A673 (cell line): ENCODE measurements around the gene MIS18BP1. TPM values are rescaled to one million over a fixed set of nuclear protein-coding genes. Genes with fewer than 3 reads are reported as not detected.

ENCODE experiments used
- BruUV-seq: library from RNA; stranded (reverse); fragments of 400-500 nt; replicated peaks from 2 replicates; lab custom pipeline; 2021; lab: Mats Ljungman, UMichigan
- CTCF ChIA-PET: fragments of 300-600 bp; sonication (Branson Sonifier 250); formaldehyde crosslinking; loops from one replicate; lab custom pipeline; 2022; ENCODE audit warnings: antibody characterized with exemption; lab: Charles Lee
- POLR2A ChIA-PET: fragments of 300-600 bp; sonication (Branson Sonifier 250); formaldehyde crosslinking; loops from one replicate; lab custom pipeline; 2022; ENCODE audit warnings: antibody characterized with exemption; ENCODE audit not compliant: low non-redundant PET; lab: Charles Lee
- DNase-seq: peaks from one replicate; pipeline ENCODE4 v3.0.0-alpha.2; 2015; ENCODE audit warnings: low spot score
- H3K27ac ChIP-seq: fragments of 200-600 bp; sonication (generic); 2 replicates; pipeline ENCODE4 v1.5.1; 2016; ENCODE audit warnings: mixed run types, low read depth, mild to moderate bottlenecking, mixed read lengths, antibody characterized with exemption, low read length; ENCODE audit not compliant: poor library complexity, severe bottlenecking
- H3K27me3 ChIP-seq: fragments of 200-600 bp; sonication (generic); replicated peaks from 2 replicates; pipeline ENCODE4 v1.6.1; 2017; ENCODE audit warnings: mixed run types, low read depth, mild to moderate bottlenecking, mixed read lengths, antibody characterized with exemption, low read length; ENCODE audit not compliant: insufficient read depth, poor library complexity
- H3K36me3 ChIP-seq: fragments of 200-600 bp; sonication (generic); 2 replicates; pipeline ENCODE4 v1.6.1; 2016; ENCODE audit warnings: mixed run types, mild to moderate bottlenecking, mixed read lengths, antibody characterized with exemption, low read length; ENCODE audit not compliant: insufficient read depth, poor library complexity, severe bottlenecking
- H3K4me1 ChIP-seq: fragments of 200-600 bp; sonication (generic); 2 replicates; pipeline ENCODE4 v1.6.1; 2017; ENCODE audit warnings: mixed run types, mild to moderate bottlenecking, mixed read lengths, antibody characterized with exemption, low read length; ENCODE audit not compliant: insufficient read depth, poor library complexity, severe bottlenecking
- H3K4me3 ChIP-seq: fragments of 200-600 bp; sonication (generic); 2 replicates; pipeline ENCODE4 v1.5.1; 2016; ENCODE audit warnings: low read depth, mixed run types, mild to moderate bottlenecking, mixed read lengths, low read length; ENCODE audit not compliant: poor library complexity, severe bottlenecking
- H3K9me3 ChIP-seq: fragments of 200-600 bp; sonication (generic); 2 replicates; pipeline ENCODE4 v1.6.1; 2016; ENCODE audit warnings: mixed run types, low read depth, mild to moderate bottlenecking, mixed read lengths, antibody characterized with exemption, low read length; ENCODE audit not compliant: poor library complexity, severe bottlenecking
- EZH2 ChIP-seq: fragments of 200-600 bp; sonication (generic); IDR thresholded peaks from 2 replicates; pipeline ENCODE4 v1.6.1; 2017; ENCODE audit warnings: borderline replicate concordance, low read depth, mild to moderate bottlenecking, mixed read lengths, antibody characterized with exemption, low read length; ENCODE audit not compliant: poor library complexity, severe bottlenecking
- intact Hi-C: fragments of 100-400 bp; cut with micrococcal nuclease; formaldehyde crosslinking; loops from one replicate; pipeline ENCODE4 v1.10.0; 2022; ENCODE audit not compliant: unreplicated experiment
- total RNA-seq: library from RNA; stranded (reverse); gene quantifications from 2 replicates; pipeline ENCODE4 v1.2.3, GENCODE V29; 2021
- TF ChIP-seq, protein P1 (sequence below): fragments of 300-800, 200-600 bp; sonication (generic); conservative IDR thresholded peaks from 2 replicates; pipeline ENCODE4 v1.5.1; 2017; ENCODE audit warnings: low read depth, mild to moderate bottlenecking, antibody characterized with exemption, low read length, moderate library complexity, mixed read lengths

MIS18BP1 gene
- total RNA-seq, 1 experiment from 2014 or later, result 63.0 TPM

DNA sequence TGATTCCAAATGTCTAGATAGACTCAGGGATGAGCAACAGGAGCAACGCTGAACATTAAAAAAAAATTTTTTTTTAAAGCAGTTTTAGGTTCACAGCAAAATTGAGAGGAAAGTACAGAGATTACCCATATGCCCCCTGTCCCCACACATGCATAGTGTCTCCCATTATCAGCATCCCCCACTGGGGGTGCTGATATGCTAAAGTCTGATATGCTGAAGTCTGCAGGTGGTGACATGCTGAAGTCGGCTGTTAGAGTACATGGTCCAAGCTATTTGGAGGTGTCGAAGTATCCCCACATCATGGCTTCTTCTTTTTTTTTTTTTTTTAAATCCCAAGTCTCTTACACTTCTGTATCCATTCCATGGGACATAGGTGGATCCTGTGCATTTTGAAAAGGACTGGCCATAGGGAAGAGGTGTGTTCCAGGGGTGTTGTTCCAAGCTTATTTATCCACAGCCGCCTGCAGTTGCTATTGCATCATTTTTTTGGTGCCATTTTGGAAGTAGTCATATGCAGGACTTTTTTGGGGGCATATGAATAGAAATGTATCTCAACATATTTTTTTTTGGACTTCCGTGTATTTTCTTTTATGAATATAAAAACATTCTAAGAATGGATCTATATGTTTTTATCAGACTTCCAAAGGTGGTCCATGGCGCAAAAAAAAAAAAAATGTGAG is 19.0 kb upstream of the MIS18BP1 start:
- Histone ChIP-seq H3K4me3 (no peak overlapping the region), H3K4me1 (no peaks in the 10 kb centered on the region), H3K9me3 (no peaks in the 10 kb centered on the region), H3K27ac (no peak overlapping the region), H3K36me3 (no peaks in the 10 kb centered on the region), H3K27me3 (no peaks in the 10 kb centered on the region)
- intact Hi-C loops, result no loop called here
- DNase-seq, result no peak
- POLR2A ChIA-PET, result no interaction called here
- CTCF ChIA-PET, result no interaction called here
- TF ChIP-seq, protein P1, sequence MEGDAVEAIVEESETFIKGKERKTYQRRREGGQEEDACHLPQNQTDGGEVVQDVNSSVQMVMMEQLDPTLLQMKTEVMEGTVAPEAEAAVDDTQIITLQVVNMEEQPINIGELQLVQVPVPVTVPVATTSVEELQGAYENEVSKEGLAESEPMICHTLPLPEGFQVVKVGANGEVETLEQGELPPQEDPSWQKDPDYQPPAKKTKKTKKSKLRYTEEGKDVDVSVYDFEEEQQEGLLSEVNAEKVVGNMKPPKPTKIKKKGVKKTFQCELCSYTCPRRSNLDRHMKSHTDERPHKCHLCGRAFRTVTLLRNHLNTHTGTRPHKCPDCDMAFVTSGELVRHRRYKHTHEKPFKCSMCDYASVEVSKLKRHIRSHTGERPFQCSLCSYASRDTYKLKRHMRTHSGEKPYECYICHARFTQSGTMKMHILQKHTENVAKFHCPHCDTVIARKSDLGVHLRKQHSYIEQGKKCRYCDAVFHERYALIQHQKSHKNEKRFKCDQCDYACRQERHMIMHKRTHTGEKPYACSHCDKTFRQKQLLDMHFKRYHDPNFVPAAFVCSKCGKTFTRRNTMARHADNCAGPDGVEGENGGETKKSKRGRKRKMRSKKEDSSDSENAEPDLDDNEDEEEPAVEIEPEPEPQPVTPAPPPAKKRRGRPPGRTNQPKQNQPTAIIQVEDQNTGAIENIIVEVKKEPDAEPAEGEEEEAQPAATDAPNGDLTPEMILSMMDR, result no peak
- TF ChIP-seq EZH2, result no peak
- no TSS peak for BruUV-seq

DNA sequence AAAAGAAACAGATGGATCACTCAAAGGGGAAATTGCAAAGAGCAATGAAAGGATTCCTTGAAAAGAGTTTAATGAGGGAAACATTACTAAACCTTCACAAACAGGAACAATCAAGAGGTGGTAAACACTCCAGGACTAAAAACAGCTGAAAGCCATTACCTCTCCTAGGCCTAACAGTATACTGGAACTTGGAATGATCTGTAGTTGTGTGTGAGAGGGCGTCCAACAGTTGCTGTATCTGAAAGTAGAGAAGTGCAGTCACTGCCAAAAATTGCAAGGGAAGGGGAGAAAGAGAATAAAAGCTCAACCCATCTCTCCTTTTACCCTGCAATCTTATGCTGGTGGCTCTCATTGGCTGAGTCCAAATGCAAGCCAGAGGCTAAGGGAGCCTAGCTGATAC is 17.0 kb upstream of the MIS18BP1 start:
- ChIA-PET POLR2A (no interaction called here), CTCF (no interaction called here)
- BruUV-seq, result no TSS peak
- TF ChIP-seq, protein P1, result no peak
- TF ChIP-seq EZH2, result no peak
- H3K4me1 ChIP-seq, result no peaks in the 10 kb centered on the region
- no peak for DNase-seq
- no peaks in the 10 kb centered on the region for H3K36me3 ChIP-seq
- intact Hi-C loops, result no loop called here
- no peak overlapping the region for H3K27ac ChIP-seq
- no peaks in the 10 kb centered on the region for H3K9me3 ChIP-seq
- no peak overlapping the region for H3K4me3 ChIP-seq
- no peaks in the 10 kb centered on the region for H3K27me3 ChIP-seq

DNA sequence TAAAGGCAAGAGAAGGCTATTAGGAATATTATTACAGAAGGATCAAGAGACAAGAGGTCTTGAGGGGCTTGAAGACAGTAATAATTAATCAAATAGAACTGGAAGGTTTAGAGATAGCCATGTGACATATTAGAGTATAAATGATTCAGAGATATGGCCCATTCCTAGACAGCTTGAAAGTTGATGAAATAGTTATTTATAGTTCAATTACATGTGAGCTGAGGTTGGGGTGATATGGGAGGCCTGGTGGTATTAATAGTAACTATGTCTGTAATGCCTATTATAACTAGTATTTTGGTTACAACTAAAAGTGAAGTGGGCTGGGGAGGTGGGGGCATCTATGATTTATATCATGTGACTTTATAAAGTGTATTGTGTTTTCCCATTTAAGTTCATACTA is 14.1 kb upstream of the MIS18BP1 start:
- ChIA-PET POLR2A (no interaction called here), CTCF (no interaction called here)
- Histone ChIP-seq H3K9me3 (peaks cover 3% of the 10 kb centered on the region), H3K4me1 (no peaks in the 10 kb centered on the region), H3K27ac (no peak overlapping the region), H3K36me3 (no peaks in the 10 kb centered on the region), H3K27me3 (no peaks in the 10 kb centered on the region), H3K4me3 (no peak overlapping the region)
- no peak for DNase-seq
- no TSS peak for BruUV-seq
- no peak for TF ChIP-seq EZH2
- TF ChIP-seq, protein P1, result no peak
- intact Hi-C loops, result no loop called here
